HepG2 (cell line): ENCODE measurements around the gene PRKRIP1. TPM values are rescaled to one million over a fixed set of nuclear protein-coding genes. Genes with fewer than 3 reads are reported as not detected.

Experiments used
- ATAC-seq: fragments of 200-7000 bp; cut with Tn5 transposase; 3 replicates; pipeline ENCODE4 v1.9.1; 2020; ENCODE audit warnings: mild to moderate bottlenecking, moderate library complexity
- BruUV-seq: library from RNA; stranded (reverse); fragments of 400-500 nt; replicated peaks from 2 replicates; lab custom pipeline; 2021; lab: Mats Ljungman, UMichigan
- CTCF ChIA-PET: fragments of 300-600 bp; formaldehyde crosslinking; extraction: SDS; loops from one replicate; lab custom pipeline; 2021; ENCODE audit warnings: low total read pairs, inconsistent platforms, low intra/inter-chr PET ratio; lab: Yijun Ruan, JAX
- POLR2A ChIA-PET: fragments of 350-600 bp; sonication (Branson Sonifier 250); formaldehyde crosslinking; loops from one replicate; lab custom pipeline; 2020; ENCODE audit warnings: antibody characterized with exemption, inconsistent platforms; lab: Yijun Ruan, JAX
- DNase-seq: peaks from one replicate; pipeline ENCODE4 v3.0.0-alpha.2; 2015; ENCODE audit warnings: low spot score
- FAIRE-seq: peaks from 3 replicates; lab custom pipeline; 2011; peaks lifted over from hg19 to GRCh38; lab: Jason Lieb, UNC
- H2AFZ ChIP-seq: one replicate; pipeline ENCODE4 v1.6.1; 2011; ENCODE audit warnings: low read length, inconsistent platforms
- H3K27ac ChIP-seq: fragments of 300-600 bp; 3 replicates; pipeline ENCODE4 v1.8.0; 2011; ENCODE audit warnings: mixed run types, mild to moderate bottlenecking, mixed read lengths, low read length, inconsistent platforms; ENCODE audit not compliant: insufficient read depth; ENCODE audit errors: extremely low read length
- H3K27me3 ChIP-seq, 2 experiments: fragments of 200-600 bp in 1 of 2; 2 replicates in 1 of 2; 3 replicates in 1 of 2; pipeline versions ENCODE4 v1.6.0 to v1.8.0; 2011; ENCODE audit warnings: low read length in 2 of 2, mild to moderate bottlenecking in 2 of 2, moderate library complexity in 2 of 2, inconsistent platforms in 1 of 2; ENCODE audit not compliant: insufficient read depth in 2 of 2, control insufficient read depth in 1 of 2
- H3K36me3 ChIP-seq, 2 experiments: fragments of 200-600 bp in 1 of 2; replicated peaks in 1 of 2; 2 replicates in 1 of 2; 3 replicates in 1 of 2; pipeline versions ENCODE4 v1.5.1 to v1.8.0; 2011; ENCODE audit warnings: low read length in 2 of 2, inconsistent platforms in 1 of 2; ENCODE audit not compliant: insufficient read depth in 2 of 2, control insufficient read depth in 1 of 2
- H3K4me1 ChIP-seq: 2 replicates; pipeline ENCODE4 v1.5.1; 2012; ENCODE audit warnings: low read length, inconsistent platforms; ENCODE audit not compliant: insufficient read depth
- H3K4me2 ChIP-seq: 2 replicates; pipeline ENCODE4 v1.6.0; 2011; ENCODE audit warnings: low read depth, low read length, inconsistent platforms
- H3K4me3 ChIP-seq, 3 experiments: fragments of 200-600 bp in 1 of 3; sonication (generic), shearing (Covaris generic) in 1 of 3; replicated peaks in 1 of 3; 2 replicates each; pipeline ENCODE4 v1.5.1; 2011 to 2016; ENCODE audit warnings: low read length in 3 of 3, inconsistent platforms in 2 of 3, low read depth in 2 of 3, mild to moderate bottlenecking in 2 of 3, control low read depth in 1 of 3, mixed read lengths in 1 of 3; ENCODE audit not compliant: insufficient read depth in 1 of 3
- H3K79me2 ChIP-seq: one replicate; pipeline ENCODE4 v1.6.1; 2011; ENCODE audit warnings: low read length, inconsistent platforms; ENCODE audit not compliant: insufficient read depth
- H3K9ac ChIP-seq: 2 replicates; pipeline ENCODE4 v1.6.0; 2011; ENCODE audit warnings: mild to moderate bottlenecking, low read depth, low read length, inconsistent platforms; ENCODE audit not compliant: insufficient read depth
- H3K9me3 ChIP-seq: 2 replicates; pipeline ENCODE4 v1.5.1; 2012; ENCODE audit warnings: mild to moderate bottlenecking, low read length
- H4K20me1 ChIP-seq: 2 replicates; pipeline ENCODE4 v1.6.0; 2011; ENCODE audit warnings: inconsistent platforms, mild to moderate bottlenecking, low read length, moderate library complexity; ENCODE audit not compliant: insufficient read depth
- AKAP8 ChIP-seq: sonication (generic); formaldehyde crosslinking; IDR thresholded peaks from 2 replicates; pipeline ENCODE4 v1.5.1; 2020; ENCODE audit warnings: mild to moderate bottlenecking, missing genetic modification reagents
- ATF6 ChIP-seq: sonication (generic); formaldehyde crosslinking; conservative IDR thresholded peaks from 2 replicates; pipeline ENCODE4 v1.4.0; 2020; ENCODE audit warnings: missing genetic modification reagents
- CEBPG ChIP-seq: IDR thresholded peaks from 2 replicates; pipeline ENCODE4 v1.6.1; 2016
- EED ChIP-seq: sonication (generic); formaldehyde crosslinking; IDR thresholded peaks from 2 replicates; pipeline ENCODE4 v1.5.0; 2020; ENCODE audit warnings: mild to moderate bottlenecking, missing genetic modification reagents
- GRHL1 ChIP-seq: sonication (generic); formaldehyde crosslinking; conservative IDR thresholded peaks from 2 replicates; pipeline ENCODE4 v1.8.0; 2022; ENCODE audit warnings: missing genetic modification reagents
- LRRFIP1 ChIP-seq: sonication (generic); formaldehyde crosslinking; conservative IDR thresholded peaks from 2 replicates; pipeline ENCODE4 v1.4.0; 2020; ENCODE audit warnings: missing genetic modification reagents
- PHB2 ChIP-seq: fragments of 450-650 bp; IDR thresholded peaks from 2 replicates; pipeline ENCODE4 v1.6.1; 2018; ENCODE audit not compliant: partially characterized antibody
- RBM22 ChIP-seq: fragments of 200-400 bp; formaldehyde crosslinking; optimal IDR thresholded peaks from 2 replicates; pipeline ENCODE3; 2017; ENCODE audit warnings: mild to moderate bottlenecking, low read length, moderate library complexity
- SMAD3 ChIP-seq: sonication (generic); formaldehyde crosslinking; IDR thresholded peaks from 2 replicates; pipeline ENCODE4 v1.4.0; 2020; ENCODE audit warnings: missing genetic modification reagents
- TARDBP ChIP-seq: sonication (generic); formaldehyde crosslinking; IDR thresholded peaks from 2 replicates; pipeline ENCODE4 v1.8.0; 2022; ENCODE audit warnings: mild to moderate bottlenecking, missing genetic modification reagents
- ZBTB26 ChIP-seq: IDR thresholded peaks from 2 replicates; pipeline ENCODE4 v1.6.1; 2016; ENCODE audit warnings: missing compliant biosample characterization, missing genetic modification reagents, borderline replicate concordance
- ZC3H4 ChIP-seq: sonication (generic); formaldehyde crosslinking; IDR thresholded peaks from 2 replicates; pipeline ENCODE4 v1.4.0; 2020; ENCODE audit warnings: missing genetic modification reagents, borderline replicate concordance
- ZNF12 ChIP-seq: sonication (generic); formaldehyde crosslinking; IDR thresholded peaks from 2 replicates; pipeline ENCODE4 v1.5.0; 2020; ENCODE audit warnings: missing genetic modification reagents
- ZNF549 ChIP-seq: sonication (generic); formaldehyde crosslinking; IDR thresholded peaks from 2 replicates; pipeline ENCODE4 v1.5.0; 2020; ENCODE audit warnings: missing genetic modification reagents
- ZNF879 ChIP-seq: sonication (generic); formaldehyde crosslinking; IDR thresholded peaks from 2 replicates; pipeline ENCODE4 v1.8.1; 2023; ENCODE audit warnings: missing genetic modification reagents
- WGBS: methylation state at CpG from one replicate; pipeline ENCODE4 v1.1.6; 2017; ENCODE audit warnings: low lambda C conversion rate; 5-methylcytosine and 5-hydroxymethylcytosine counted together
- in situ Hi-C: cut with HindIII; loops from 2 replicates; pipeline ENCODE4 v1.10.0; 2017; ENCODE audit warnings: low pct_unique_long_range_greater_than_20kb; ENCODE audit not compliant: extremely low pct_ligation_motif_present
- intact Hi-C: fragments of 100-400 bp; cut with micrococcal nuclease; formaldehyde crosslinking; loops from one replicate; pipeline ENCODE4 v1.10.0; 2022; ENCODE audit not compliant: unreplicated experiment
- polyA plus RNA-seq, 8 experiments: library from polyadenylated mRNA; depleted of rRNA in 3 of 8; stranded (reverse) in 7 of 8; unstranded in 1 of 8; fragments of >200 nt; fragmentation: Illumina TruSeq in 4 of 8; extraction: Trizol in 4 of 8; gene quantifications; 2 replicates each; pipeline versions ENCODE4 v1.2.1 to v1.2.3, GENCODE V29; 2011 to 2016; ENCODE audit warnings: low read depth in 4 of 8, missing spikeins in 1 of 8, mixed read lengths in 1 of 8; ENCODE audit not compliant: insufficient read depth in 1 of 8
- total RNA-seq, 5 experiments: library from RNA; depleted of rRNA; stranded (reverse); fragments of >200 nt; fragmentation: Illumina TruSeq; extraction: Trizol; gene quantifications; 2 replicates each; pipeline ENCODE4 v1.2.3, GENCODE V29; 2016; ENCODE audit warnings: low read depth in 1 of 5
- TF ChIP-seq, protein P1 (sequence below): sonication (generic); formaldehyde crosslinking; IDR thresholded peaks from 2 replicates; pipeline ENCODE4 v1.8.0; 2022; ENCODE audit warnings: mild to moderate bottlenecking, missing genetic modification reagents

The PRKRIP1 gene
- total and polyA plus RNA-seq, 2 of the 13 experiments (the other 11 are each of a cell fraction or from before 2014, with no cell fraction given): 13.2 to 16.8 TPM

DNA sequence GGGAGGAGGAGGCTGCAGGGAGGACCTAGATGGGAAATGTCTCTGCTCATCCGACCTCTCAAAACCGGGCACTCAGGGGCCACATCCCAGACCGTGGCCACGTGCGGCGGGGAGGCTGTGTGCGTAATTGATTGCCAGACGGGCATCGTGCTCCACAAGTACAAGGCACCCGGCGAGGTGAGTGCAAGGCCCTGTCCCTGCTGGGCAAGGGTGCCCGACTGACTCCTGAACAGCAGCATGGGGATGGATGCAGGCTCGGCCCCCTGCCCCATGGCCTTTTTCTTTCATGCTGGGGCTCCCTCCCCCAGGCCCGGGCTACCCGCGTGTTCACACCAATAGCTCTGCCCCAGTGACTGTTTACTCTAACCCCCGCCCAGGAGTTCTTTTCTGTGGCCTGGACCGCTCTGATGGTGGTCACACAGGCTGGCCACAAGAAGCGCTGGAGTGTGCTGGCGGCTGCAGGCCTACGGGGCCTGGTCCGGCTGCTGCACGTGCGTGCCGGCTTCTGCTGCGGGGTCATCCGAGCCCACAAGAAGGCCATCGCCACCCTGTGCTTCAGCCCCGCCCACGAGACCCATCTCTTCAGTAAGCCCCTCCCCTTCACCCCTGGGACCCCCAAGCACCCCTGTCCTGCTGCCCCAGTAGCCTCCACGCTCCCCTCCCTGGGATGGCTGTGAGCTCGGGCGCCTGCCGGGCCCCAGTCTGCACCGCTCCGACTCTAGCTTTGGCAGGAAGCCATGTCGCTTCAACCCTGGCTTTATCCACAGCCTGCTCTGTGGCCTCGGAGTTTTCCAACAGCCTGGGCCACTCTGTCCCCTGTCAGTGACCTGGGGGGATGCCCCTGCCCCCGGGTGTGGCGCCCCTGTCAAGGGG lies 72.6 kb downstream of the PRKRIP1 start:
- peaks cover 17% of the 10 kb centered on the region for H3K4me1 ChIP-seq
- peaks cover 5 to 6% of the 10 kb centered on the region in 2 experiments; a peak in 2 of 5 replicates for H3K36me3 ChIP-seq
- H3K4me2 ChIP-seq: no peak overlapping the region
- no TSS peak for BruUV-seq
- no peak overlapping the region for H3K27ac ChIP-seq
- no peaks in the 10 kb centered on the region for H4K20me1 ChIP-seq
- in situ Hi-C loops: no loop called here
- POLR2A ChIA-PET: no interaction called here
- intact Hi-C loops: no loop called here
- ATAC-seq (no peak), DNase-seq (no peak), FAIRE-seq (no peak)
- peaks cover 9% of the 10 kb centered on the region for H3K79me2 ChIP-seq
- no peak overlapping the region for H2AFZ ChIP-seq
- WGBS: 92% methylated on average over 23 of the region's 40 CpGs
- H3K27me3 ChIP-seq: peaks cover 0 to 5% of the 10 kb centered on the region in 2 experiments; a peak in 2 of 5 replicates
- H3K9ac ChIP-seq: no peak overlapping the region
- no peaks in the 10 kb centered on the region for H3K9me3 ChIP-seq
- CTCF ChIA-PET: no interaction called here
- no peak overlapping the region for H3K4me3 ChIP-seq
- no peak for TF ChIP-seq ZNF879 (CRISPR knock-in tag)
- no peak for TF ChIP-seq TARDBP
- no peak for TF ChIP-seq SMAD3
- no peak for TF ChIP-seq ZNF12 (CRISPR knock-in tag)
- TF ChIP-seq GRHL1 (CRISPR knock-in tag): no peak
- TF ChIP-seq EED (CRISPR knock-in tag): no peak
- TF ChIP-seq ZC3H4 (CRISPR knock-in tag): no peak
- no peak for TF ChIP-seq LRRFIP1 (CRISPR knock-in tag)
- TF ChIP-seq, protein P1, sequence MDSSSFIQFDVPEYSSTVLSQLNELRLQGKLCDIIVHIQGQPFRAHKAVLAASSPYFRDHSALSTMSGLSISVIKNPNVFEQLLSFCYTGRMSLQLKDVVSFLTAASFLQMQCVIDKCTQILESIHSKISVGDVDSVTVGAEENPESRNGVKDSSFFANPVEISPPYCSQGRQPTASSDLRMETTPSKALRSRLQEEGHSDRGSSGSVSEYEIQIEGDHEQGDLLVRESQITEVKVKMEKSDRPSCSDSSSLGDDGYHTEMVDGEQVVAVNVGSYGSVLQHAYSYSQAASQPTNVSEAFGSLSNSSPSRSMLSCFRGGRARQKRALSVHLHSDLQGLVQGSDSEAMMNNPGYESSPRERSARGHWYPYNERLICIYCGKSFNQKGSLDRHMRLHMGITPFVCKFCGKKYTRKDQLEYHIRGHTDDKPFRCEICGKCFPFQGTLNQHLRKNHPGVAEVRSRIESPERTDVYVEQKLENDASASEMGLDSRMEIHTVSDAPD (CRISPR knock-in tag): no peak
- no peak for TF ChIP-seq AKAP8
- TF ChIP-seq ZNF549 (CRISPR knock-in tag): no peak
- TF ChIP-seq ZBTB26 (CRISPR knock-in tag): no peak
- no peak for TF ChIP-seq CEBPG (CRISPR knock-in tag)
- no peak for TF ChIP-seq ATF6
- no peak for TF ChIP-seq RBM22
- TF ChIP-seq PHB2: no peak
